ENCODE measurements around the gene NDUFAF4. TPM values are rescaled to one million over a fixed set of nuclear protein-coding genes. Genes with fewer than 3 reads are reported as not detected.

Gene NDUFAF4
- total RNA-seq, 1 donor from 2014 or later = 24.4 TPM

DNA sequence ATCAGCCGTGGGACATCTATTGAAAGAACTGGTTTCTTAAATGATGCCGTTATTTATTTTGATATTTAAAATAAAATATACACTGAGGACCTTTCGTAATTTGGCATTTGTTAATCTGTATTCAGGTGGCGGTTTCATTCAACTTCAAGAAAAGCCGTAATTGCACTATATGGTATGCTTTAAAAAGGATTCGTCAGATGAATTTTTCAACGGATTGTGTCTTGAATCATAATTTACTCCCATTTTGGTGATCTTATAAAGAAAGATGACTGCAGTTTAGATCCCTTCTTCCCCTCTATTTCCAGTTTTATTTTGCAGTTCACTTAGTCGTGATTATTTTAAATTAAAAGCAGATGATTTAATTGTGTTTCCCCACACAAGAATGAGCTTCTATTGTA, 27.6 kb upstream of the NDUFAF4 start:
- H3K4me3 ChIP-seq (ENCODE audit: low read depth, low read length) = peak overlapping the region; percentile 54
- no peaks in the 10 kb centered on the region for H3K36me3 ChIP-seq (ENCODE audit: control insufficient read depth, insufficient read depth, low read length)
- no peaks in the 10 kb centered on the region for H3K27me3 ChIP-seq (ENCODE audit: control insufficient read depth, insufficient read depth, low read length)
- TF ChIP-seq, protein P1, sequence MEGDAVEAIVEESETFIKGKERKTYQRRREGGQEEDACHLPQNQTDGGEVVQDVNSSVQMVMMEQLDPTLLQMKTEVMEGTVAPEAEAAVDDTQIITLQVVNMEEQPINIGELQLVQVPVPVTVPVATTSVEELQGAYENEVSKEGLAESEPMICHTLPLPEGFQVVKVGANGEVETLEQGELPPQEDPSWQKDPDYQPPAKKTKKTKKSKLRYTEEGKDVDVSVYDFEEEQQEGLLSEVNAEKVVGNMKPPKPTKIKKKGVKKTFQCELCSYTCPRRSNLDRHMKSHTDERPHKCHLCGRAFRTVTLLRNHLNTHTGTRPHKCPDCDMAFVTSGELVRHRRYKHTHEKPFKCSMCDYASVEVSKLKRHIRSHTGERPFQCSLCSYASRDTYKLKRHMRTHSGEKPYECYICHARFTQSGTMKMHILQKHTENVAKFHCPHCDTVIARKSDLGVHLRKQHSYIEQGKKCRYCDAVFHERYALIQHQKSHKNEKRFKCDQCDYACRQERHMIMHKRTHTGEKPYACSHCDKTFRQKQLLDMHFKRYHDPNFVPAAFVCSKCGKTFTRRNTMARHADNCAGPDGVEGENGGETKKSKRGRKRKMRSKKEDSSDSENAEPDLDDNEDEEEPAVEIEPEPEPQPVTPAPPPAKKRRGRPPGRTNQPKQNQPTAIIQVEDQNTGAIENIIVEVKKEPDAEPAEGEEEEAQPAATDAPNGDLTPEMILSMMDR (IDR thresholded peaks at IDR 0.05; ENCODE audit: insufficient read depth, low read length, poor library complexity, severe bottlenecking) = no peak
- no peak for DNase-seq (ENCODE audit: low read depth)

DNA sequence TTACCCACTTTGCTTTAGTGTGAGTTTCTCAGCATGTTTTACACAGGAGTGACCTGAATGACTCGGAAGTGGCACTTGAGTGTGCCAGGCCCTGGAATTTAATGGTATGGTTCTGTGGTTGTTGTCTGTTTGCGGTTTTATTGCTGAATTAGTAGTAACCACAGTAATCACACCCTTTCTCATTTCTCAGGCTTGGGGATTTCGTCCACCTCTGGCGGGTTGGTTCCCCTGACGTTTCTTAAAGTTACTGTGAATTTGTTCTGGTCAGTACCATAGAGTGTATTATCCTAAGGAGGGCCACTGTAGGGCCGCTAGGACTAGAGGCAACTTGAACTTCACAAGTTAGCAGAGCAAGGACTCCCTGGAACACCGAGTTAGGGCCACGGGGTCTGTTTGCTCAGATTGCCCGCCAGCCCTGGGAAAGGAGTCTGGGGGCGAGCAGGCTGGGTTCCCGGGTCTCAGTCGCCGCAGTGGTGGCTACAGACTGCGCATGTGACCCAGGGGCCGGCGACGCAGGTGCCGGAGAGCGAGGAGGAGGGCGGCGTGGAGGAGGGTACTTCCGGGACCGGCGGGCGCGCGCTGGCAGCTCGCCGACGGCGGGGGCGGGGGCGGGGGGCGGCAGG, 26.3 kb upstream of the NDUFAF4 start:
- Histone ChIP-seq H3K4me3 (ENCODE audit: low read depth, low read length) (peak overlapping the region; percentile 54), H3K27me3 (ENCODE audit: control insufficient read depth, insufficient read depth, low read length) (peaks cover 2% of the 10 kb centered on the region), H3K36me3 (ENCODE audit: control insufficient read depth, insufficient read depth, low read length) (no peaks in the 10 kb centered on the region)
- TF ChIP-seq, protein P1 (IDR thresholded peaks at IDR 0.05; ENCODE audit: insufficient read depth, low read length, poor library complexity, severe bottlenecking) = no peak
- no peak for DNase-seq (ENCODE audit: low read depth)

DNA sequence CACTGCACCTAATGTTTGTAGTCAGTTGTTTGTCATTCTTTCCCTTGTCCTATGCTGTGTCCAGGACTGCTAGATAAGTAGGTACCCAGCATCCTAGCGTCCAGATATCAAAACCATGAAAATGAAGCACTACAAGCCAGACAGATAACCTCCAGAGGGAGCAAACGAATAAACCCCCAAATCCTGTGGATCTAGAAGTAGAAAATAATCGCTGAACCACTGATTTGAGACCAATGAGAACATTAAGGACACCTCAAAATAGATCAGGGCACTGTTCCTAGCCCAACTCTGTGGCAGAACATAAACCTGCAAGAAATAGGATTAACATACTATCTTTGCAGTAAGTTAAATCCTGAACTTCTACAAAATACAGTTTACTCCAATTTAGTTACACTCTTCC, 25.7 kb upstream of the NDUFAF4 start:
- no peak for DNase-seq (ENCODE audit: low read depth)
- TF ChIP-seq, protein P1 (IDR thresholded peaks at IDR 0.05; ENCODE audit: insufficient read depth, low read length, poor library complexity, severe bottlenecking) = no peak
- Histone ChIP-seq H3K36me3 (ENCODE audit: control insufficient read depth, insufficient read depth, low read length) (no peaks in the 10 kb centered on the region), H3K27me3 (ENCODE audit: control insufficient read depth, insufficient read depth, low read length) (peaks cover 2% of the 10 kb centered on the region), H3K4me3 (ENCODE audit: low read depth, low read length) (no peak overlapping the region)

DNA sequence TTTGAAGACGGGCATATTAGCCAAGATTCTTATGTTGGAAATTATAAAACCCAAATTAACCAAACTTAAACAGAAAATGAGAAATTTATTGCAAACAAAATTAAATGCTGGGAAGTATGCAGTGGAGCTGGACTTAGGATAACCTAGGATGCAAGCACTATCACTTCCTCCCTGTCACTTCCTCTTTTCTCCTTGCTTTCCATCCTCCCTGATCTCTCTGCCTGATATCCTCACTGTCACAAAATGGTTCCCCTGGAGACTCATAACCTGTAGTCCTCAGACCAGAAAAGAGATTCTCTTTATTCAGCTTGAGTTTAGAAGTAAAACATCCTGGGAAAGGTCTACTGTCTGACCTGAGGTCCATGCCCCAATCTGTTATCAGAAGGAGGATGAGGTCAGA, 19.4 kb upstream of the NDUFAF4 start:
- no peak for DNase-seq (ENCODE audit: low read depth)
- TF ChIP-seq, protein P1 (IDR thresholded peaks at IDR 0.05; ENCODE audit: insufficient read depth, low read length, poor library complexity, severe bottlenecking) = no peak
- Histone ChIP-seq H3K4me3 (ENCODE audit: low read depth, low read length) (no peak overlapping the region), H3K36me3 (ENCODE audit: control insufficient read depth, insufficient read depth, low read length) (no peaks in the 10 kb centered on the region), H3K27me3 (ENCODE audit: control insufficient read depth, insufficient read depth, low read length) (peaks cover 2% of the 10 kb centered on the region)

DNA sequence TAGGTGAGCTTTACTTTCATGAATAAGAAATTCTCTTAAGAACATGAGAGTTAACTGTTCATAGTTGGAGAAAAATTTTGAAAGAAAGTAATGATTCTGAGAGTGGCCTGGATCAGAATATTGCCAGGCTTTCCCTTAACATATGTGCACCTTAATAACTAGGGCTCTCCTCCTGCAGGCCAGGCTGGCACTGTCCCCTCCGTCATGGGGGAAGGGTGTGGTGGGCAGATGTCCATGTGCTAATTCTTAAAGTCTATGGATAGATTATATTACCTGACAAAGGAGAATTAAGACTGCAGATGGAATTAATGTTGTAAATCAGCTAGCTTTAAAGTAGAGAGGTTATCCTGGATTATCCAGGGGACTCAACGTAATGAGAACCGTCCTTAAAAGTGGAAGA, 15.9 kb upstream of the NDUFAF4 start:
- no peak for DNase-seq (ENCODE audit: low read depth)
- Histone ChIP-seq H3K4me3 (ENCODE audit: low read depth, low read length) (no peak overlapping the region), H3K36me3 (ENCODE audit: control insufficient read depth, insufficient read depth, low read length) (no peaks in the 10 kb centered on the region), H3K27me3 (ENCODE audit: control insufficient read depth, insufficient read depth, low read length) (no peaks in the 10 kb centered on the region)
- TF ChIP-seq, protein P1 (IDR thresholded peaks at IDR 0.05; ENCODE audit: insufficient read depth, low read length, poor library complexity, severe bottlenecking) = no peak

DNA sequence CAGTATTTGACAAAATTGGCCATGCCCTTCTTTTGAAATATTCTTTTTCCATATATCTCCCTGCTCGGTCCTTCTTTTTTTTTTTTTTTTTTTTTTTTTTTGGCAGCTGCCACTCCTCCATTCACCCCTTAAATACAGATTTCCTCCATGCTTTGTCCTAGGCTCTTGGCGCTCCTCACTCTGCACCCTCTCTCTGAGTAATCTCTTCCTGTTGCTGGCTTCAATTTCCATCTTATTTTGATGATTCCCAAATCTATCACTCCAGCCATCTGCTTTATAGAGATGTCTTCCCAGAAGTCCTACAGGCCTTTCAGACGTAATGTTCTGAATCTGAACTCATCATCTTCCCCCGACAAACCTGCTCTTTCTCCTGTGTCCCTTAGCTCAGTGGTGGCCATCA, 14.1 kb upstream of the NDUFAF4 start:
- no peak for DNase-seq (ENCODE audit: low read depth)
- TF ChIP-seq, protein P1 (IDR thresholded peaks at IDR 0.05; ENCODE audit: insufficient read depth, low read length, poor library complexity, severe bottlenecking) = no peak
- Histone ChIP-seq H3K36me3 (ENCODE audit: control insufficient read depth, insufficient read depth, low read length) (no peaks in the 10 kb centered on the region), H3K4me3 (ENCODE audit: low read depth, low read length) (no peak overlapping the region), H3K27me3 (ENCODE audit: control insufficient read depth, insufficient read depth, low read length) (no peaks in the 10 kb centered on the region)
